Measurements from ENCODE around the gene SCLY.

The SCLY gene

GRCh38 chr2:238120463-238121298, 59.9 kb downstream of the SCLY start:
- no peak for TF ChIP-seq CTCF (IDR thresholded peaks at IDR 0.05; ENCODE audit: low read depth, low read length, missing control alignments)
- H3K4me3 ChIP-seq (ENCODE audit: low read depth, low read length): no peak overlapping the region
- DNase-seq (ENCODE audit: low read depth): no peak

- no peak for DNase-seq (ENCODE audit: low read depth)
- TF ChIP-seq CTCF (IDR thresholded peaks at IDR 0.05; ENCODE audit: low read depth, low read length, missing control alignments): no peak
- H3K4me3 ChIP-seq (ENCODE audit: low read depth, low read length): no peak overlapping the region
Measured at GRCh38 chr2:238121511-238122286, 60.9 kb downstream of the SCLY start.

GRCh38 chr2:238122287-238123217, 61.8 kb downstream of the SCLY start:
- no peak overlapping the region for H3K4me3 ChIP-seq (ENCODE audit: low read depth, low read length)
- DNase-seq (ENCODE audit: low read depth): no peak
- no peak for TF ChIP-seq CTCF (IDR thresholded peaks at IDR 0.05; ENCODE audit: low read depth, low read length, missing control alignments)

- no peak for DNase-seq (ENCODE audit: low read depth)
- no peak for TF ChIP-seq CTCF (IDR thresholded peaks at IDR 0.05; ENCODE audit: low read depth, low read length, missing control alignments)
- no peak overlapping the region for H3K4me3 ChIP-seq (ENCODE audit: low read depth, low read length)
Measured at GRCh38 chr2:238123218-238123971, 62.6 kb downstream of the SCLY start.

- H3K4me3 ChIP-seq (ENCODE audit: low read depth, low read length): no peak overlapping the region
- no peak for DNase-seq (ENCODE audit: low read depth)
- TF ChIP-seq CTCF (IDR thresholded peaks at IDR 0.05; ENCODE audit: low read depth, low read length, missing control alignments): no peak
Measured at GRCh38 chr2:238123991-238124470, 63.2 kb downstream of the SCLY start.

Data from GM12864 (cell line).